K562 (cell line): ENCODE results near the gene TENM4. TPM values are rescaled to one million over a fixed set of nuclear protein-coding genes. Genes with fewer than 3 reads are reported as not detected.

Experiments used
- ATAC-seq: fragments of 200-7000 bp; cut with Tn5 transposase; 3 replicates; pipeline ENCODE4 v1.9.1; 2020; ENCODE audit warnings: moderate library complexity
- BruUV-seq: library from RNA; stranded (reverse); fragments of 400-500 nt; replicated peaks from 2 replicates; lab custom pipeline; 2021; lab: Mats Ljungman, UMichigan
- CTCF ChIA-PET: fragments of 300-600 bp; formaldehyde crosslinking; extraction: SDS; loops from one replicate; lab custom pipeline; 2021; ENCODE audit warnings: low intra/inter-chr PET ratio; lab: Yijun Ruan, JAX
- POLR2A ChIA-PET: fragments of 300-600, 350-650 bp; sonication (Branson Sonifier 250); formaldehyde crosslinking; extraction: SDS; loops from one replicate; lab custom pipeline; 2021; ENCODE audit warnings: antibody characterized with exemption, inconsistent platforms; lab: Yijun Ruan, JAX
- DNase-seq, 4 experiments: peaks; one replicate each; pipeline versions ENCODE4 v3.0.0 to v3.0.0-alpha.2; 2011 to 2018; ENCODE audit warnings: low spot score in 3 of 4, mixed read lengths in 3 of 4; ENCODE audit errors: extremely low read depth in 1 of 4
- FAIRE-seq: peaks from 2 replicates; lab custom pipeline; 2011; peaks lifted over from hg19 to GRCh38; lab: Jason Lieb, UNC
- H2AFZ ChIP-seq: 2 replicates; pipeline ENCODE4 v1.6.0; 2011; ENCODE audit warnings: low read depth, low read length, control low read depth, inconsistent platforms
- H3K27ac ChIP-seq: fragments of 200-600 bp; 3 replicates; pipeline ENCODE4 v1.8.0; 2011; ENCODE audit warnings: low read depth, mild to moderate bottlenecking, control low read depth, inconsistent platforms, low read length, moderate library complexity, mixed read lengths; ENCODE audit errors: extremely low read depth
- H3K27me3 ChIP-seq, 2 experiments: fragments of 300-600 bp in 1 of 2; 2 replicates in 1 of 2; 3 replicates in 1 of 2; pipeline versions ENCODE4 v1.6.0 to v1.8.0; 2011; ENCODE audit warnings: inconsistent platforms in 2 of 2, low read length in 2 of 2, mild to moderate bottlenecking in 1 of 2, mixed read lengths in 1 of 2, moderate library complexity in 1 of 2; ENCODE audit not compliant: control insufficient read depth in 2 of 2, insufficient read depth in 2 of 2
- H3K36me3 ChIP-seq: fragments of 300-600 bp; 3 replicates; pipeline ENCODE4 v1.8.0; 2011; ENCODE audit warnings: mild to moderate bottlenecking, low read length, inconsistent platforms; ENCODE audit not compliant: control insufficient read depth, insufficient read depth
- H3K4me1 ChIP-seq, 2 experiments: fragments of 200-600 bp in 1 of 2; replicated peaks in 1 of 2; 2 replicates in 1 of 2; 3 replicates in 1 of 2; pipeline versions ENCODE4 v1.5.1 to v1.8.0; 2011; ENCODE audit warnings: inconsistent platforms in 2 of 2, low read length in 2 of 2, mild to moderate bottlenecking in 1 of 2, mixed read lengths in 1 of 2, moderate library complexity in 1 of 2; ENCODE audit not compliant: control insufficient read depth in 2 of 2, insufficient read depth in 2 of 2
- H3K4me2 ChIP-seq: 2 replicates; pipeline ENCODE4 v1.6.1; 2011; ENCODE audit warnings: low read length, control low read depth, inconsistent platforms, mixed read lengths; ENCODE audit not compliant: insufficient read depth
- H3K4me3 ChIP-seq: fragments of 200-600 bp; sonication (generic), shearing (Covaris generic); 2 replicates; pipeline ENCODE4 v1.5.1; 2016; ENCODE audit warnings: control low read depth, inconsistent platforms
- H3K79me2 ChIP-seq: fragments of 200-600 bp; 3 replicates; pipeline ENCODE4 v1.8.0; 2011; ENCODE audit warnings: low read length, inconsistent platforms; ENCODE audit not compliant: control insufficient read depth, insufficient read depth
- H3K9ac ChIP-seq, 2 experiments: 2 replicates each; pipeline versions ENCODE4 v1.6.0 to v1.6.1; 2011; ENCODE audit warnings: low read depth in 2 of 2, low read length in 2 of 2, control low read depth in 1 of 2, inconsistent platforms in 1 of 2, mild to moderate bottlenecking in 1 of 2, mixed read lengths in 1 of 2; ENCODE audit not compliant: insufficient read depth in 1 of 2
- H3K9me1 ChIP-seq: one replicate; pipeline ENCODE4 v1.6.0; 2011; ENCODE audit warnings: inconsistent platforms, mild to moderate bottlenecking, low read length, moderate library complexity; ENCODE audit not compliant: control insufficient read depth, insufficient read depth
- H3K9me3 ChIP-seq: replicated peaks from 2 replicates; pipeline ENCODE4 v1.5.1; 2011; ENCODE audit warnings: low read depth, low read length, inconsistent platforms; ENCODE audit not compliant: control insufficient read depth, insufficient read depth
- H4K20me1 ChIP-seq: replicated peaks from 2 replicates; pipeline ENCODE4 v1.6.1; 2011; ENCODE audit warnings: low read length, inconsistent platforms, mixed read lengths; ENCODE audit not compliant: control insufficient read depth, insufficient read depth
- ARID1B ChIP-seq: fragments of 450-650 bp; IDR thresholded peaks from 2 replicates; pipeline ENCODE4 v1.6.1; 2016; ENCODE audit warnings: antibody characterized with exemption, mild to moderate bottlenecking, inconsistent platforms
- CBFB ChIP-seq: sonication (generic); formaldehyde crosslinking; IDR thresholded peaks from 2 replicates; pipeline ENCODE4 v1.4.0; 2020; ENCODE audit warnings: mild to moderate bottlenecking, missing genetic modification reagents
- DEAF1 ChIP-seq: fragments of 450-650 bp; formaldehyde crosslinking; IDR thresholded peaks from 2 replicates; pipeline ENCODE4 v1.4.0; 2020; ENCODE audit warnings: mild to moderate bottlenecking, moderate library complexity
- EP300 ChIP-seq: IDR thresholded peaks from 2 replicates; pipeline ENCODE4 v1.6.1; 2012; ENCODE audit warnings: low read length, improper control_type of control experiment
- ESRRB ChIP-seq: fragments of 250-450 bp; sonication (Bioruptor Pico); IDR thresholded peaks from 2 replicates; pipeline ENCODE4 v1.5.0; 2020; ENCODE audit warnings: mild to moderate bottlenecking, moderate library complexity, borderline replicate concordance
- HNRNPLL ChIP-seq: fragments of 200-400 bp; formaldehyde crosslinking; IDR thresholded peaks from 2 replicates; pipeline ENCODE4 v1.6.1; 2017; ENCODE audit warnings: low read length, low read depth, mild to moderate bottlenecking; ENCODE audit not compliant: poor library complexity, severe bottlenecking
- ILF3 ChIP-seq: fragments of 450-650 bp; IDR thresholded peaks from 2 replicates; pipeline ENCODE4 v1.6.1; 2018; ENCODE audit warnings: antibody characterized with exemption, mild to moderate bottlenecking, moderate library complexity, borderline replicate concordance
- LCOR ChIP-seq: sonication (generic); formaldehyde crosslinking; IDR thresholded peaks from 2 replicates; pipeline ENCODE4 v1.8.0; 2022; ENCODE audit warnings: mild to moderate bottlenecking, missing genetic modification reagents
- MYNN ChIP-seq, 2 experiments: sonication (generic); formaldehyde crosslinking in 1 of 2; IDR thresholded peaks; 2 replicates each; pipeline versions ENCODE4 v1.5.0 to v1.6.1; 2016 to 2020; ENCODE audit warnings: antibody characterized with exemption in 1 of 2, missing genetic modification reagents in 1 of 2
- PRMT5 ChIP-seq: sonication (generic); formaldehyde crosslinking; IDR thresholded peaks from 2 replicates; pipeline ENCODE4 v1.5.0; 2020; ENCODE audit warnings: missing genetic modification reagents
- SRSF1 ChIP-seq: fragments of 200-400 bp; formaldehyde crosslinking; IDR thresholded peaks from 2 replicates; pipeline ENCODE4 v1.6.1; 2017; ENCODE audit warnings: mild to moderate bottlenecking, low read depth, low read length, moderate library complexity
- SRSF3 ChIP-seq: fragments of 200-400 bp; formaldehyde crosslinking; IDR thresholded peaks from 2 replicates; pipeline ENCODE4 v1.6.1; 2016; ENCODE audit warnings: mild to moderate bottlenecking, low read length, moderate library complexity; ENCODE audit not compliant: insufficient read depth
- TGIF2 ChIP-seq: sonication (generic); formaldehyde crosslinking; IDR thresholded peaks from 2 replicates; pipeline ENCODE4 v1.8.1; 2022; ENCODE audit warnings: mild to moderate bottlenecking, missing genetic modification reagents, moderate library complexity
- ZBTB43 ChIP-seq: sonication (generic); formaldehyde crosslinking; IDR thresholded peaks from 2 replicates; pipeline ENCODE4 v1.8.0; 2023; ENCODE audit warnings: mild to moderate bottlenecking, missing genetic modification reagents
- ZBTB8A ChIP-seq: fragments of 450-650 bp; IDR thresholded peaks from 2 replicates; pipeline ENCODE4 v1.6.1; 2018; ENCODE audit warnings: mild to moderate bottlenecking, moderate library complexity; ENCODE audit not compliant: partially characterized antibody
- ZNF77 ChIP-seq: fragments of 250-450 bp; sonication (Bioruptor Pico); IDR thresholded peaks from 2 replicates; pipeline ENCODE4 v1.5.0; 2020
- WGBS: fragments of 100-300 bp; shearing (Covaris generic); methylation state at CpG from one replicate; pipeline ENCODE4 v1.1.6; 2016; ENCODE audit warnings: low coverage, mixed read lengths; ENCODE audit not compliant: insufficient coverage; ENCODE audit errors: missing lambda C conversion rate; 5-methylcytosine and 5-hydroxymethylcytosine counted together
- in situ Hi-C: fragments of 300-500 bp; cut with MboI; formaldehyde crosslinking; loops from 4 replicates; pipeline ENCODE4 v1.15.0; 2018; ENCODE audit warnings: inconsistent platforms, mixed read lengths
- intact Hi-C: fragments of 100-400 bp; cut with micrococcal nuclease; formaldehyde crosslinking; loops from 2 replicates; pipeline ENCODE4 v1.14.2; 2022
- polyA plus RNA-seq, 8 experiments: library from polyadenylated mRNA; depleted of rRNA in 4 of 8; stranded (reverse) in 5 of 8; unstranded in 3 of 8; fragments of >200 nt; fragmentation: Nextera tagmentation in 2 of 8; fragmentation: Illumina TruSeq in 1 of 8; extraction: Ambion mirVana in 2 of 8; extraction: Trizol in 1 of 8; gene quantifications; 2 replicates each; pipeline versions ENCODE4 v1.2.1 to v1.2.3, GENCODE V29; 2011 to 2014; ENCODE audit warnings: inconsistent platforms in 1 of 8, missing spikeins in 1 of 8
- total RNA-seq, 7 experiments: library from RNA; depleted of rRNA in 6 of 7; stranded (reverse); fragments of >200 nt in 6 of 7; fragmentation: Illumina TruSeq in 2 of 7; extraction: Trizol in 2 of 7; gene quantifications; 2 replicates each; pipeline versions ENCODE4 v1.2.1 to v1.2.3, GENCODE V29; 2011 to 2021; ENCODE audit warnings: low replicate concordance in 1 of 7

TENM4 gene
- total and polyA plus RNA-seq, 9 of the 15 experiments (the other 6 are each of a cell fraction or from before 2014, with no cell fraction given), result 0.16 TPM; not detected in 8

GRCh38 chr11:79066456-79067351 is 374.1 kb downstream of the TENM4 start:
- BruUV-seq, result no TSS peak
- 15% methylated on average over 25 of the region's 28 CpGs for WGBS
- no peak overlapping the region for H3K4me2 ChIP-seq
- 0 out of 5 replicates have a peak, but pooled peaks cover 0 to 4% of the 10 kb centered on the region in 2 experiments for H3K4me1 ChIP-seq
- H3K4me3 ChIP-seq, result no peak overlapping the region
- H3K9me3 ChIP-seq, result no peaks in the 10 kb centered on the region
- DNase-seq (peak in 1 of 4 experiments; percentile 29), ATAC-seq (peak; percentile 41; the same call in 2 of the 3 replicates), FAIRE-seq (no peak)
- H3K27me3 ChIP-seq, result peaks cover 0 to 26% of the 10 kb centered on the region in 2 experiments; a peak in 2 of 5 replicates
- no peaks in the 10 kb centered on the region for H3K79me2 ChIP-seq
- TF ChIP-seq MYNN (IDR thresholded peaks at IDR 0.05) (peak; percentile 90), MYNN (CRISPR knock-in tag; IDR thresholded peaks at IDR 0.05) (no peak), TGIF2 (no peak), DEAF1 (no peak), ARID1B (no peak), ZNF77 (no peak), LCOR (CRISPR knock-in tag) (no peak), ZBTB8A (no peak), SRSF3 (no peak), ILF3 (no peak), EP300 (no peak), PRMT5 (no peak), ZBTB43 (CRISPR knock-in tag) (peak; percentile 99), SRSF1 (no peak), ESRRB (no peak), HNRNPLL (no peak), CBFB (CRISPR knock-in tag) (no peak)
- peaks cover 2% of the 10 kb centered on the region for H3K9me1 ChIP-seq
- ChIA-PET POLR2A (interaction anchor here (0.6 kb wide), 1 partner anchor 314 kb away, joined by 3 read pairs; no protein-coding TSS in a partner anchor), CTCF (no interaction called here)
- no peaks in the 10 kb centered on the region for H3K36me3 ChIP-seq
- 0 out of 2 replicates have a peak, but pooled peaks cover 3% of the 10 kb centered on the region for H4K20me1 ChIP-seq
- intact Hi-C loops, result no loop called here
- H3K27ac ChIP-seq, result no peak overlapping the region
- in situ Hi-C loops, result no loop called here
- H2AFZ ChIP-seq, result no peak overlapping the region
- H3K9ac ChIP-seq, result no peak overlapping the region
